ENCODE results near the gene MAP3K20. TPM values are rescaled to one million over a fixed set of nuclear protein-coding genes. Genes with fewer than 3 reads are reported as not detected.
"Not testable (repeated sequence)": the region's sequence is repeated elsewhere in the genome, so short reads cannot be mapped to it uniquely, and the experiment has no call there.

The MAP3K20 gene
- 10 to 100 TPM in 2 of 6 donors, 1 to 10 TPM in 4; 6.0 to 15.4 (median 9.6) TPM for polyA plus RNA-seq (ENCODE audit: low read depth in 6 of 6)

GRCh38 chr2:173075781-173076580 lies at the start of gene MAP3K20:
MAP3K20 (plus strand) TSS chr2:173075846; CDS start chr2:173091032, 15,186 bp downstream.
- Mint-ChIP-seq H3K4me1 (peaks cover 8 to 16% (median 10%) of the 10 kb centered on the region in 3 donors), H3K4me3 (peak within 1 kb of the TSS; percentile 88 to 94 (median 94)), H3K36me3 (no peaks in the 10 kb centered on the region), H3K27ac (peak within 1 kb of the TSS in 5 of 6 donors; percentile 62 to 79 (median 76)), H3K27me3 (peaks cover 0 to 8% (median 8%) of the 10 kb centered on the region in 3 donors), H3K9me3 (no peaks in the 10 kb centered on the region)
- ATAC-seq (ENCODE audit: low read depth in 2 of 2) (peak; percentile 81 to 82), DNase-seq (peak; percentile 44)

GRCh38 chr2:173026479-173026878 lies 49.2 kb upstream of the MAP3K20 start:
- no peak overlapping the region for H3K4me3 Mint-ChIP-seq
- peaks cover 7 to 16% (median 15%) of the 10 kb centered on the region in 3 donors for H3K27me3 Mint-ChIP-seq
- no peak for DNase-seq
- no peaks in the 10 kb centered on the region for H3K36me3 Mint-ChIP-seq
- H3K9me3 Mint-ChIP-seq: peaks cover 0 to 3% (median 0%) of the 10 kb centered on the region in 7 donors
- no peak for ATAC-seq (ENCODE audit: low read depth in 2 of 2)
- peaks cover 0 to 5% (median 0%) of the 10 kb centered on the region in 3 donors for H3K4me1 Mint-ChIP-seq
- H3K27ac Mint-ChIP-seq: no peak overlapping the region

- ATAC-seq (ENCODE audit: low read depth in 2 of 2) (peak; percentile 50 to 77), DNase-seq (peak; percentile 63)
- Mint-ChIP-seq H3K9me3 (peaks cover 0 to 3% (median 0%) of the 10 kb centered on the region in 7 donors), H3K27me3 (peaks cover 7 to 16% (median 15%) of the 10 kb centered on the region in 3 donors), H3K4me1 (peaks cover 0 to 5% (median 0%) of the 10 kb centered on the region in 3 donors), H3K4me3 (no peak overlapping the region), H3K36me3 (no peaks in the 10 kb centered on the region), H3K27ac (peak overlapping the region in 2 of 6 donors; percentile 1 to 42)
Measured at GRCh38 chr2:173027181-173028128, 48.2 kb upstream of the MAP3K20 start.

GRCh38 chr2:173028141-173028540 lies 47.5 kb upstream of the MAP3K20 start:
- Mint-ChIP-seq H3K27ac (no peak overlapping the region), H3K36me3 (no peaks in the 10 kb centered on the region), H3K4me3 (no peak overlapping the region), H3K4me1 (peaks cover 0 to 5% (median 0%) of the 10 kb centered on the region in 3 donors), H3K27me3 (peaks cover 7 to 16% (median 15%) of the 10 kb centered on the region in 3 donors), H3K9me3 (peaks cover 0 to 3% (median 0%) of the 10 kb centered on the region in 7 donors)
- DNase-seq (no peak), ATAC-seq (ENCODE audit: low read depth in 2 of 2) (no peak)

- Mint-ChIP-seq H3K27me3 (peaks cover 3 to 16% (median 14%) of the 10 kb centered on the region in 3 donors), H3K9me3 (peaks cover 0 to 2% (median 0%) of the 10 kb centered on the region in 7 donors), H3K4me1 (peaks cover 0 to 5% (median 0%) of the 10 kb centered on the region in 3 donors), H3K27ac (no peak overlapping the region), H3K4me3 (no peak overlapping the region), H3K36me3 (no peaks in the 10 kb centered on the region)
- ATAC-seq (ENCODE audit: low read depth in 2 of 2) (no peak), DNase-seq (no peak)
Measured at GRCh38 chr2:173028671-173029070, 47.0 kb upstream of the MAP3K20 start.

GRCh38 chr2:173030561-173031490 lies 44.8 kb upstream of the MAP3K20 start:
- peaks cover 0 to 8% (median 8%) of the 10 kb centered on the region in 3 donors for H3K27me3 Mint-ChIP-seq
- H3K36me3 Mint-ChIP-seq: no peaks in the 10 kb centered on the region
- H3K27ac Mint-ChIP-seq: no peak overlapping the region
- H3K4me3 Mint-ChIP-seq: no peak overlapping the region
- no peak for ATAC-seq (ENCODE audit: low read depth in 2 of 2)
- DNase-seq: no peak
- no peaks in the 10 kb centered on the region for H3K9me3 Mint-ChIP-seq
- H3K4me1 Mint-ChIP-seq: peaks cover 0 to 9% (median 0%) of the 10 kb centered on the region in 3 donors

- DNase-seq (no peak), ATAC-seq (ENCODE audit: low read depth in 2 of 2) (no peak)
- H3K9me3 Mint-ChIP-seq: no peaks in the 10 kb centered on the region
- peaks cover 0 to 8% (median 8%) of the 10 kb centered on the region in 3 donors for H3K27me3 Mint-ChIP-seq
- peaks cover 0 to 9% (median 0%) of the 10 kb centered on the region in 3 donors for H3K4me1 Mint-ChIP-seq
- H3K36me3 Mint-ChIP-seq: no peaks in the 10 kb centered on the region
- peak overlapping the region in 1 of 6 donors; percentile 17 for H3K27ac Mint-ChIP-seq
- no peak overlapping the region for H3K4me3 Mint-ChIP-seq
Measured at GRCh38 chr2:173032032-173032431, 43.6 kb upstream of the MAP3K20 start.

GRCh38 chr2:173033084-173033483 lies 42.6 kb upstream of the MAP3K20 start:
- Mint-ChIP-seq H3K9me3 (no peaks in the 10 kb centered on the region), H3K4me1 (peaks cover 0 to 4% (median 0%) of the 10 kb centered on the region in 3 donors)

GRCh38 chr2:173034143-173034542 lies 41.5 kb upstream of the MAP3K20 start:
- Mint-ChIP-seq H3K4me1 (peaks cover 0 to 4% (median 0%) of the 10 kb centered on the region in 3 donors), H3K27me3 (peaks cover 0 to 4% (median 0%) of the 10 kb centered on the region in 3 donors), H3K27ac (peak overlapping the region in 1 of 6 donors; percentile 33), H3K9me3 (no peaks in the 10 kb centered on the region), H3K36me3 (no peaks in the 10 kb centered on the region), H3K4me3 (no peak overlapping the region)
- ATAC-seq (ENCODE audit: low read depth in 2 of 2) (no peak), DNase-seq (no peak)

More at GRCh38 chr2:173033084-173033483, 42.6 kb upstream of the MAP3K20 start:
- Mint-ChIP-seq H3K4me3 (no peak overlapping the region), H3K27me3 (peaks cover 0 to 4% (median 0%) of the 10 kb centered on the region in 3 donors), H3K36me3 (no peaks in the 10 kb centered on the region), H3K27ac (no peak overlapping the region)
- ATAC-seq (ENCODE audit: low read depth in 2 of 2) (no peak), DNase-seq (no peak)

GRCh38 chr2:173037245-173038120 lies 38.2 kb upstream of the MAP3K20 start:
- DNase-seq: no peak
- no peak overlapping the region for H3K4me3 Mint-ChIP-seq
- peaks cover 0 to 4% (median 0%) of the 10 kb centered on the region in 3 donors for H3K27me3 Mint-ChIP-seq
- ATAC-seq (ENCODE audit: low read depth in 2 of 2): no peak
- H3K36me3 Mint-ChIP-seq: no peaks in the 10 kb centered on the region
- no peaks in the 10 kb centered on the region for H3K9me3 Mint-ChIP-seq
- H3K4me1 Mint-ChIP-seq: peaks cover 0 to 4% (median 0%) of the 10 kb centered on the region in 3 donors
- H3K27ac Mint-ChIP-seq: no peak overlapping the region

GRCh38 chr2:173038257-173038656 lies 37.4 kb upstream of the MAP3K20 start:
- not testable (repeated sequence) for H3K9me3 Mint-ChIP-seq; H3K4me1 Mint-ChIP-seq; ATAC-seq (ENCODE audit: low read depth in 2 of 2); H3K36me3 Mint-ChIP-seq; H3K27me3 Mint-ChIP-seq; DNase-seq; H3K27ac Mint-ChIP-seq; H3K4me3 Mint-ChIP-seq
